HG03139 (cell line): Measurements from ENCODE around the gene PPP1R12B.
"Not testable (repeated sequence)": the region's sequence is repeated elsewhere in the genome, so short reads cannot be mapped to it uniquely, and the experiment has no call there.

Experiments used
- ATAC-seq: cut with Tn5 transposase; IDR thresholded peaks from one replicate; pipeline ENCODE4 v1.9.1; 2021; ENCODE audit not compliant: unreplicated experiment

PPP1R12B gene

DNA sequence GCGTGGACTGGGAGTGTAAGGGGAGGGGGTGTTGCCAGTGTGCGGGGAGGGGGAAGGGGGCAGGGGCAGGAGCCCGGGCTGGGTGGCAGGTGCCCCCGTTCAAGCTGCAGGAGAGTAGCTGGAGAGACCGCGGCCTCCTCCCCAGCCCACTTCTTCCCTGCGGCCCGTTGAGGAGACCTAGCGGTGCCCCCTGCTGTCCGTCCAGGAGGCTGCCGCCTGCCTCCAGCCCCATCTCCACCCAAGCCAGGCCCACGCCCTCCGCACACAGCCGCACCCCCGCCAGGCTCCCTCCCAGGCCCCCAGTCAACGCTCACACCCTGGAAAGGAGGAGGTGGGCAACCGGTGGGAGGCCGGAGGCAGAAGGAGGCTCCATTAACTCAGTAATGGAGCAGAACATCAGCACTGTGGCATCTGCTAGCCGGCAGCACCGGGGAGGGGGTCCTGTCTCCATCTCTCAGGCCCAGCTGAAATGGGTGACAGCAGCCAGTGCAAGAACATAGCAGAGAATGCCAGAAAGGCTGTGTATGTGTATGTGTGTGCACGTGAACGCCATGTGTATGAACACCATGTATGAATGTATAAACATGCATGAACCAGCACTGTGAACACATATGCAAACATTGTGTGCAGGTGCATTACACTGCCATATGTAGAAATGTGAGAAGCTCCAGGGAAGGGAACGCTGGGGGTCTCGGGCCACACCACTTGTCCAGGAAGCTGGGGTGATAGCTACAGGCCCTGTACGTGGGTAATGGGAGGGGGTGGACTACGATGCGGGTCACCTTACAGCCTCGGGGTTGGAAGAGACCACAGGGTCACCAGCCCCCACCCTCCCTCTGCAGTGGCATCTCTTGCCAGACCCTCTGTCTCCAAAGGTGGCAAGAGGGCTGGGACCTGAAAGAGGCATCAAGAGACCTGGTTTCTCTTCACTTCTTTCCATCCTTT is 277.2 kb downstream of the PPP1R12B start:
- no peak for ATAC-seq

DNA sequence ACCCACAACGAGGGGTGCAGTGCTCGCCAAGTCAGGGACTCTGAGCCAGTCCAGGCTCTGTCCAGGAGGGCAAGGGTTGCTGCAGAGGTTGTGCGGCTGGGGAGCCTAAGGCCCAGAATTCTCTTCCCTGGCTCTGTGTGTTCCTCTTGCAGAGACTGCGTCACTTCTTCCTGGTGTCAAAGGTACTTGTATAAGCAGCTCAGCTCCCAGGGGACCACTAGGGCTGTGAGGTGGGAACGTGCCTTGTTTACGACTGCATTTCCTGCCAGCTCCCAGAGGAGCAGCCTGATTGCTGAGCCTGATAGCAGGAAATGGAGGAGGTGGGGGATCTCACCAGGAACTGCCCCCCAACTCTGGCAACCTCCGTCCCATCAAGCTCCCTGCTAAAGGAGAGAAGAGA is 278.5 kb downstream of the PPP1R12B start:
- not testable (repeated sequence) for ATAC-seq

DNA sequence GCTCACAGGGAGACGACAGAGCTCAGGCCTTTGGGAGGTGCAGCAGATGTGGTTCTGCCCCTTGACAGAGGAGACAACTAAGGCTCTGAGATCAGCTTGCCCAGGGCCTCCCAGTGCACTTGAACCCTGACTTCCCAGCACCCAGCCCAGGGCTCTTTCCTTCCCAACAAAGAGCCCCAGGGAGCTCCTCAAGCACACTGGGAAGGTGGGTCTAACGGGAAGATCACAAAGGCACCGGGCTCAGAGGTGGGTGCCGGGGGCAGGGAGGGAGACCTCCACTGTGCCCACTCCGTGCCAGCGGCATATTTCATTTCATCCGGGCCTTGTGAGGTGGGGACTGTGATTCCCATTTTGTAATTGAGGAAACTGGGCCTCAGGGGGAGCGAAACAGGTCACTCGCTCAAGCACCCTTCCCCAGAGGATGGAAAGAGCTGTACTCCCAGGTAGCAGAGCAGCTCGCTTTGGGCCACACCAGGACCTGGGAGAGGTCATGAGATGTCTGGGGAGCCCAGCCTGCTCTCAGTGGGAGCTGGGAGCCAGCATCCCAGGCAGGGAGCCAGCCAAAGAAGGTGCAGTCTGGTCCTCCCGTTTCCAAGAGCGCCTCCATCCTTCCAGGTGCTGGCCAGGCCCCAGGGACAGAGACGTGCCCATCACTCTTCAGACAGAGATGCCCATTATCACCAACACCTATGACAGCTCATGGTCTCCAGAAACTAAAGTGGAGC is 279.5 kb downstream of the PPP1R12B start:
- ATAC-seq, result no peak

DNA sequence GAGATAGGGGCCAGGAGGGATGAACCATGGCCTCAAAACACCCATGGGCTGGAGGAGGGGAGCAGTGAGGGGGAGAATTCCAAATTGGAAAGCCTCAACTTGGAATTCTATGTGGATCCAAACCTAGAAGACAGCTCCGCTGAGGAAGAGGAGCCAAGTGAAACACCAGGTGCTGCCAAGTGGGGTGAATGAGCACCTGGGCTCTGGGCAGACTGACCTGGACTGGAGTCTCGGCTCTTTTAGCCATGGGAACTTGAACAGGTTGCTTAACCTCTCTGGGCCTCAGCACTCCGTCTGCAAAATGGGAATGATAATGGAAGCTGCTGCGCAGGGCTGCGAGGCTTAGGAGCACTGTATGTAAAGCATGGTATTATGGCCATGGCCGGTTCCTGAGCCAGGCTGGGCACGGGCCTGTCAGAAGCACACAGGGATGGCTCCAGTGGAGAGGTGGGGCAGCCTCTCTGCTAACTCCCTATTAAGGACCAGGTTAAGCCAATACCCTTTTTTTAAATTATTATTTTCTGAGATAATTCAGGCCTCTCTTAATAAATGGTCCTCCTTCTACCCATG is 280.2 kb downstream of the PPP1R12B start:
- ATAC-seq, result no peak

DNA sequence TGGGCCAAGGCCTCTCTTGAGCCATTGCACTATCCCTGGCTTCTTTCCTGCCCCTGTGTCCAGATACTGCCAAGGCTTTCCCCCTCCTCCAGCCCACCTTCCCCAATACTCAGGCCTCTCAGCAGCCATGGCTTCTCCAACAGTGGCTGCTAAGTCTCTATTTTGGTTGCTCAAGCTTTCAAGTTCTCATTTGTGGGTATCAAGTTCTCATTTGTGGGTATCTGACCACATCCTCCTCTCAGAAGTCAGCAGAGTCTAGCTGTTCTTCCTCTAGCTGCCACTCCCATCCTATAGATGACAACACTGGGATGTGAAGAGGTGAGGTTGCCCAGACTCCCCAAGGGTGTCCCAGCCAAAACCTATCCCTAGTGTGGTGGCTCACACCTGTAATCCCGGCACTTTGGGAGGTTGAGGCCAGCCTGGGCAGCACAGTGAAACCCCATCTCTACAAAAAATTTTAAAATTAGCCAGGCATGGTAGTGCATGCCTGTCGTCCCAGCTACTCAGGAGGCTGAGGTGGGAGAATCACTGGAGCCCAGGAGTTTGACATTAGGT is 280.8 kb downstream of the PPP1R12B start:
- peak; percentile 61 for ATAC-seq

DNA sequence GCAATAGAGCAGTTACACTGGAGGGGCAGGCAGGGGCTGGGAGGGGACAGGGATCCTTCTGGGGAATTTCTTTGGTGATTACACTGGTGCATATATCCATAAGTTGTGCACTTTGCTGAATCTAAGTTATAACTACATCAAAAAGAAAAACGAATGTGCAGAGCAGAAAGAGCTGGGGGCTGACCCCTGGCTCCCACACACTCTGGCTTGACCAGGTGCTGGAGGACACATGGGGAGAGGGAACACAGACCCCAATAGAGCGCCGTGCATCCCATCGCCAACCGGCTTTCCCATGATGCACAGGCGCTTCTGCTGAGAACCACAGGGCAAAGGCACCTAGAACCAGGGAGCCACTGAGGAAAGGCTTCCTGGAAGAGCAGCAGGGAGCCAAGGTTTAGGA is 281.6 kb downstream of the PPP1R12B start:
- not testable (repeated sequence) for ATAC-seq

DNA sequence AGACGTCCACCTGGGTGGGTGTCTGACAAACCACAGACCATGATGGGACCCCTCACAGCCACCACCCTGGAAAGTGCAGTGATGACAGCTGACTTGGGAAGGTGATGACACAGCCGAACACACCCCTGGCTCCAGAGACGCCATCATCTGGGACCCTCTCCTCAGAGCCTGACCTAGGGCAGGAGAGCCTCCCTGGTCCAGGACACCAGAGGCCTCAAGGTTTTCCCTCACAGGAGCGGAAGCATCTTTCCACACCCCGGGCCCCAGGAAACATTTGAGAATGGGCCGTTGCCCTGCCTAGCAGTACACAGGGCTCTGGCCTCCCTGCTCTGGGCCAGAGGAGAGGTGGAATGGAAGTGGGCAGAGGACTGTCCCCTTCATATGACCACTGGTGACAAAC is 282.0 kb downstream of the PPP1R12B start:
- ATAC-seq, result no peak

DNA sequence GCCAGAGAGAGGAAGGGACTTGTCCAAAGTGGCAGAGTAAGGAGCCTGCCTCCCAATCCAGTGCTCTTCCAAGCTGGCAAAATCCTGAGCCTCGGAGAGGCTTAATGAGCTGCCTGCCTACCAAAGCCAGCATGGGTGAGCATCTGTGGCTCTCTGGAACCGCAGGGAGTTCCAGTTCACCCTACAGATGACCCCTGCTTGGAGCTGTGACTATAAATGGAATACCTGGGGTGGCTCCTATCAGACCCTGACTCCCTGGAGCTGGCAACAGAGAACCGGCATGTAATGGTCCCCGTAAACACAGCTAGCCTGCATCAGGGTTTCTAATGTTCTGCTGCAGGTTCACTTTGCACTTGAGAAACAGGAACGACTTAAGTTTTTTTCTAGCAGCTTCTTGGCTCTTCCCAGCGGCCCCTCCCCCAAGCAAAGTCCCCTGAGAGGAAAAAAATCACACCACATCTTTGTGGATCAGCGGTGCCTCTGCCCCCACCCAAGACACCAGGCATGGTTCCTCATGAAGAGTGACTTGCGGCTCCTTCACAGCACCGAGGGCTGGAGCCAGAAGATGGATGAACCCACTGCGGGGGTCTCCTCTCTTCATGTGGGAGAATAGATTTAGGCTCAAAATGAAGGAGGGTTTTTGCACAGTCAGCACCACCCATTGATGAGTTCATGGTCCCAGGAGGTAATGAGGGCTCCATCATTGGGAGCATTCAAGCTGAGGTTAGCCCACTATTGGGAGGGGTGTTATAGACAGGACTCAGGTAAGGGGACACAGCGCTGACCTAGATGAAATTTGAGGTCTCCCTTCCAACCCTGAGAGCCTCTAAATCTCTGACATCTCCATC is 282.8 kb downstream of the PPP1R12B start:
- ATAC-seq, result no peak

DNA sequence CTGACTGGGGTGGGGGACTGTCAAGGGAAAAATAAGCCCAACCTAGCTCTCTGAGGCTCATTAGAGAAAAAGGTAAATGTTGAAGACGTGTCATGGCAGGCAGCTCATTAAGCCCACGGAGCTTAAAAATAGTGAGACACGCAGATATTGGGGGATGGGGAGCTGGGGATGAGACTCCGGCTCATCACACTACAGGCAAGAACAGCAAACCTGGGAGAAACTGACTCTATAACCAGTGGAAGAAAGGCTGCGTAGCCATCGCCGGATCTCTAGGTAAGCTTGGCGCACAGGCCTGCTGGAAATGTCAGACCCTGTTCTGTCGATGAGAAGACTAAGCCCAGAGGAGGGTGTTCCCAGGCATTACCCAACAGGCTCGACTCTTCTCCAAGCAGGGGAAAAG is 283.7 kb downstream of the PPP1R12B start:
- ATAC-seq, result no peak

DNA sequence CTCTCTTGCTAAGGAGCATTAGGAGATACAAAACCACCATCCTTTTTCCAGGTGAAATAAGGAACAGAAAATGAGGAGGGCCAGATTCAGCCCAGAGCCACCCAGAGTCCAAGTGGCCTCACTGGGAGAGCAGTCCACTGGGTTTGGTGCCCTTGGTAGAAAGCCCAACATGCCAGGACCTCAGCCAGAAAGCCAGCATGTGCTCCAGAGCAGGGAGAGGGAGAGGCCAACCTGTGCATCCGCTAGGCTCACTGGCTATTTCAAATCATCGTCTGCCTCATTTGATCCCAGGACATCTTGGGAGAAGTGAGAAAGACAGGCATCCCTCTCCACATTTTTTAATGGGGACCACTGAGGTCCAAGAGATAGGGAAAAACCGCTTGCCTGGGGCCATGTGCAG is 287.7 kb downstream of the PPP1R12B start:
- not testable (repeated sequence) for ATAC-seq

DNA sequence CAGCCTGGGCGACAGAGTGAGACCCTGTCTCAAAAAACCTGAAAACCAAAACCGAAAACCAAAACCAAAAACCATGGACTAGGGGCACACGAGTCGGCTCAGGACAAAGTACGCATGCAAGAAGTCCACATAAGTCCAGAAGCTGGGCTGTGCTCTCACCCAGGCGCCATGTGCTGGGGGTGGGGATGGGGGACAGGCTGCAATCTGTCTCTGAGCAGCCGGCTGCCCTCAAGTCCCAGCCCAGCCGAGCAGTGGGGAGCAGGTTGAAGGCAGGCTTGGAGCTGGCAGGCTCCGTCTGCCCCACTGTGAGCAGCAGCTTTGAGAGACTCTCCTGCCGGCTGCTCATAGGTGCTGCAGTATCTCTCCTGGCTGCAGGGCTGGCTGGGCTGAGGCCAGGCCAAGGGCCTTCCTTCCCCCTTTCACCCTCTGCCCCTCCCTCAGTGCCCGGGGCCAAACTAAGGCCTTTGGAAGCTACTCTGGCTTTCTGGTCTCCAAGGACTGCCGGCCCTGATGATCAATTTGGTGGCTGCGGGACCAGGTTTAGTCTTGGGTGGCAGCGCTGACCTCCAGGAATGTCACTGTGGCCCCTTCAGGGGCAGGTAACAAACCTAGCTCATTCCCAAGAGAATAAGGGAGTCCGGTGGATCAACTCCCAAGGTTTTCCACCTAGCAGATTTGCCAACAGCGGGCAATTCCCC is 289.0 kb downstream of the PPP1R12B start:
- not testable (repeated sequence) for ATAC-seq

DNA sequence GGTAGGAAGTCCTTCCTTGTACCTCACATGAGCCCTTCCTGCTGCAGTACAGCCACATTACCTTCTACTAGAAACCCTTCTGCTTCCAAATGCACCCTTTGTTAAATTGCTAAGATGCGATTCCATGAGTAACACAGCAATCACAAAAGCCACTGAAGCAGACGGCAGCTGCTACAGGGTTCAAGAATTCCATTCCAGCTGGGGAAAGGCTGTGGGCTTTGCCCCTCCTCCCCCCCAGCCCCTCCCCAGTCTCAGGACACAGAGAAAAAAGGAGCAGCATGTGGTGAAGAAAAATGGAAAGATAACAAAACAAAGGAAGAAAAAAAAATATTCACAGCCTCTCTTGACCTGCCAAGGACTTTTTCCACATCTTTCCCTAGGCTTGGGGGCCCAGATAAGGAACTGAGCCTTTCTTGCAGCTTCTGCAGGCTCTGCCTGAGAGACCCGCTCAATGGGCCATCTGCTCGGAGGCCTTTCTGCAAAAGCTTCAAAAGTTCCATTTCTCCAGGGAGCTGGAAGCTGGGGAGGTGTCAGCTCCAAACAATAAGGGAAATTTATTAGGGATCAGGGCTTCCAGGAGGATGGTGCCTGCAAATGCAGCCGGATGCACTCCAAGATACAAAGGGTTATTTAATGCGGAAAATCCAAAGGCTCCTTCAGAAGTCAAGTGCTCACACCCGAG is 289.7 kb downstream of the PPP1R12B start:
- ATAC-seq, result no peak

DNA sequence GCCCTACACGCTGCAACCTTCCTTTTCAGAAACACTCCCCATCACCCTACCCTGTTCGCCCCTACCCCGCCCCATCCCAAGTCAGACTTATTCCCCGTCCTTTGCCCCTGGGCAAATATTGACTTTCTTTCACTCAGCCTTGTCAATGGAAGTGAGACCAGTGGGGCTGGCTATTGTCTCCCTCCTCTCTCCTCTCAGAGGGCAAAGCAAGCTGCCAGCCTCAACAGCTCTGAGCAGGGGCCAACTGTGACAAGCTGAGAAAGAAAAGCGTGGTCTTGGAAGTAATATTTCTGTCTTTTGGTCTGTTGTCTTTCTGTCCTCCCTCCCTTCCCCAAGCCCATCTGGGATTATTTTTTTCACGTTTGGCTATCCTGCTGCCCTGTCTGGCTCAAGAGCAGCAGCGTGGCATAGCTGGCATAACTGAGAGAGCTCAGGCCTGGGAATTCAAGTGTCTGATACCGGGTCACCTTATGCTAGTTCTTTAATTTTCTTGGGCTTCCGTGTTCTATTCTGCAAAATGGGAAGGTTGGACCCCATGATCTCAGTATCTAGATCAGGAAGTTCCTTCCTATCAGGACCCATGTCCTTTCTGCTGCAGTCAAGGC is 290.3 kb downstream of the PPP1R12B start:
- ATAC-seq, result not testable (repeated sequence)

DNA sequence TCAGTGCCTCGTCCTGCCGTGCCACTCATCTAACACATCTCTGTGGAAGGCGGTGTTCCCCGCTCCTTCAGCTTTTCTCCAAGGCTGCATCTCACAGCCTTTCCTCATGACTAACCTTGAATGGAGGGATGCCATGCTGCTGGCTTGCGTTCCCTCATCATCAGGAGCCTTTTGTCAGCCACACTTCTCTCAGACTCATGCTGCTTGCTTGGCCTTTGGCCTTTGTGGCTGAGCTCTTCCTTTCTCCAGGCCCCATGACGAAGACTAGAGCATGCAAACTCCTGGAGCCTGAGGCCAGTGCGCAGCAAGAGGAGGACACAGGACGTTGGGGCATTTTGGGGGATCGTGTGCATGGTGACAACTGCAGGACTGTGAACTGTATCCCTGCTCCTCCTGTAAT is 291.0 kb downstream of the PPP1R12B start:
- no peak for ATAC-seq

DNA sequence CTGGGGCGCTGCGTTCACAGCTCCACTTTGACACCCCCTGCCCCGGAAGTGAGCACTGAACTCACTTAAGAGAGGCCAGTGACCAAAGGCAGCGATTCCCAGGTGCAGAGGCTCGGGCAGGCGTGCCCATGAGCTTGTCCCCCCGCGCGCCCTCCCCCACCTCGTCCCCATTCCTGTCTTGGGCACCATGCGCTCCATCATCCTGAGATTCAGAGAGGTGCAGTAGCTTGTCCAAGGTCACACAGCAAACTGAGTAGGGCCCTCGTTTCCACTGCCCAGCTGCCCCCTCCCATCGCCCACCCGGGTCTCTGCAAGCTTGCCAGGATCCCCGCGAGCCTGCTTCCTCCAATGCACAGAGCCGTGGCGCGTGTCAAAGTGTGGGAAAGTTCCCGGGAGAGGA is 293.7 kb downstream of the PPP1R12B start:
- ATAC-seq, result no peak
